GM10248 (cell line): ENCODE data around the gene UBE2E2.

Experiments
- CTCF ChIA-PET: fragments of 300-600 bp; sonication (Branson Sonifier 250); formaldehyde crosslinking; extraction: SDS; loops from one replicate; lab custom pipeline; 2021; ENCODE audit warnings: antibody characterized with exemption; lab: Yijun Ruan, JAX
- POLR2A ChIA-PET: fragments of 350-650 bp; sonication (Branson Sonifier 250); formaldehyde crosslinking; extraction: SDS; loops from one replicate; lab custom pipeline; 2020; ENCODE audit warnings: antibody characterized with exemption; lab: Yijun Ruan, JAX
- DNase-seq: peaks from one replicate; pipeline ENCODE4 v3.0.0; 2012; ENCODE audit errors: extremely low spot score
- TF ChIP-seq, protein P1 (sequence below): IDR thresholded peaks from 2 replicates; pipeline ENCODE4 v1.5.1; 2012; ENCODE audit warnings: mild to moderate bottlenecking, low read depth; ENCODE audit errors: extremely low read depth, missing control alignments, control extremely low read depth

Gene UBE2E2

DNA sequence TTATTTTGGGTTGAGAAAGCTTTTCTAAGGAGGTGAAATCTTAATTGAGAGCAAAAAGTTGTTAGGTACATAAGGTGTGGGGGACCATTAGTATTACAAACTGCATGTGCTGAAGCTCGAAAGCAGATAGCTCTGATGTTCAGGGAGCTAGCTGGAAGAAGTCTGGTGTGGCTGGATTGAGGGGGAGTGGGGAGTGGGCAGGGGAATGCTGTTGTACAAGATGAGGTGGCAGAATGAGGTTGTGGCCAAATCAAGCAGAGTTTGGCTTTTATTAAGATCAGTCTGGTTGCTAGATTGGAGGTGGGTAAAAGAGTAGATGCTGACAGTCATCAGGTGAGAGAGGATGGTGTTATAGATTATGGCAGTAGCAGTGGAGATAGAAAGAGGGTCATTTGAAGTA, 32.1 kb downstream of the UBE2E2 start:
- ChIA-PET POLR2A (interaction anchor here (1.2 kb wide), 1 partner anchor 14 kb away, joined by 3 read pairs; no protein-coding TSS in a partner anchor), CTCF (interaction anchor here (1.0 to 3.0 kb wide), 6 partner anchors 9 to 82 kb away, joined by 3 to 15 read pairs (median 4); no protein-coding TSS in a partner anchor)
- no peak for DNase-seq
- TF ChIP-seq, protein P1, sequence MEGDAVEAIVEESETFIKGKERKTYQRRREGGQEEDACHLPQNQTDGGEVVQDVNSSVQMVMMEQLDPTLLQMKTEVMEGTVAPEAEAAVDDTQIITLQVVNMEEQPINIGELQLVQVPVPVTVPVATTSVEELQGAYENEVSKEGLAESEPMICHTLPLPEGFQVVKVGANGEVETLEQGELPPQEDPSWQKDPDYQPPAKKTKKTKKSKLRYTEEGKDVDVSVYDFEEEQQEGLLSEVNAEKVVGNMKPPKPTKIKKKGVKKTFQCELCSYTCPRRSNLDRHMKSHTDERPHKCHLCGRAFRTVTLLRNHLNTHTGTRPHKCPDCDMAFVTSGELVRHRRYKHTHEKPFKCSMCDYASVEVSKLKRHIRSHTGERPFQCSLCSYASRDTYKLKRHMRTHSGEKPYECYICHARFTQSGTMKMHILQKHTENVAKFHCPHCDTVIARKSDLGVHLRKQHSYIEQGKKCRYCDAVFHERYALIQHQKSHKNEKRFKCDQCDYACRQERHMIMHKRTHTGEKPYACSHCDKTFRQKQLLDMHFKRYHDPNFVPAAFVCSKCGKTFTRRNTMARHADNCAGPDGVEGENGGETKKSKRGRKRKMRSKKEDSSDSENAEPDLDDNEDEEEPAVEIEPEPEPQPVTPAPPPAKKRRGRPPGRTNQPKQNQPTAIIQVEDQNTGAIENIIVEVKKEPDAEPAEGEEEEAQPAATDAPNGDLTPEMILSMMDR = no peak

DNA sequence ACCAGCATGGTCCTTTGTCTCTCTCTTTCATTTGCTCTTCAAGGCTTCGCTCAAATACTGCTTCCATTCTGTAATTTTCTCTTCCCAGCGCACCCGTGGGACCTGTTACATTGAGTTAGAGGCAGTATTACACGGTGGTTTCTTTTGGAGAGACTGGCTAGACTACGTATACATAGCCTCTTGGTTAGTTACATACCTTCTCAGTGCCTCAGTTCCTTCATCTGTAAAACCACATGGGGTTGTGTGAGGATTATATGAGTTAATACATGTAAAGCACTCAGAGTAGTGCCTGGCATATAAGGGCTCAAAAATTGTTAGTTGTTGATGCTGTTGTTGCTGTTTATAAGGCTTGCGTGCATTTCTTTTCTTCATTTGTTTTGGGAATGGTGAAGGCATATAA, 33.8 kb downstream of the UBE2E2 start:
- TF ChIP-seq, protein P1 = no peak
- ChIA-PET CTCF (no interaction called here), POLR2A (no interaction called here)
- DNase-seq = no peak

- TF ChIP-seq, protein P1 = no peak
- no peak for DNase-seq
- ChIA-PET CTCF (interaction anchor here (1.2 to 1.3 kb wide), 2 partner anchors 10 to 11 kb away, joined by 3 to 4 read pairs; no protein-coding TSS in a partner anchor), POLR2A (no interaction called here)
Observed at GRCh38 chr3:23238156-23238555, 35.0 kb downstream of the UBE2E2 start.

- DNase-seq = no peak
- ChIA-PET POLR2A (no interaction called here), CTCF (interaction anchor here (1.2 to 1.3 kb wide), 2 partner anchors 10 to 11 kb away, joined by 3 to 4 read pairs; no protein-coding TSS in a partner anchor)
- TF ChIP-seq, protein P1 = no peak
Observed at GRCh38 chr3:23238578-23238977, 35.5 kb downstream of the UBE2E2 start.

DNA sequence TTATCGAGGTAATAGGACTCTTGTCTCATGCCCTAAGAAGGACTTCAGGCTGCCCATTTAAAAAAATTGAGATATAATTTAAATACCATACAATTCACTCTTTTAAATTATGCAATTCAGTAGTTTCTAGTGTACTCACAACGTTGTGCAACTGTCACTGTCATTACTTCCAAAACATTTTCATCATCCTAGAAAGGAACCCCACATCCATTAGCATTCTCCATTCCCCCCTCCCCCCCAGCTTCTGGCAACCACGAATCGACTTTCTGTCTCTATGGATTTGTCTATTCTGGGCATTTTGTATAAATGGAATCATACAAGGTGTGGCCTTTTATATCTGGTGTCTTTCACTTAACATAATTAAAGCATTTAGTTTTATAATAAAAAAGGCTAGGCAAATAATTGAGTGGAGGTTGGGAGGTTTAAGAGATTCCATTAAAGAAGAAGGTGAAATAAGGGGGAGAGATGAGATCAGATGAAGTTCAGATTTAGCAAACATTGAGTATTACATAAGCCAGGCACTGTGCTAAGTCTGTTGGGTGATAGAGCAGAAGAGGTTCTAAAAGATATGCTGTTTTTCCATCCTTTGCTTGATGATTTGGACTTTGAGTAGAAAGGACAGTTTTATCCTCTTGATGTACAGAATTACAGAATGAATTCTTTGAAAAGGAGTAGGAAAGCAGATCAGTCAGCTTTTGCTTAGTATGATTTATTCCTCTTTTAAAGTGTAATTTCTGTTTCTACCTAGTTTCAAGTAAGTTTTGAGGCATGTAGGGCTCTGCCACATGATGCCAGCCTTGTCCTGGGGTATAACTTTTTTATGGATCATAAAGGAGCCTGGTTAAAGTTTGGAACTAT, 36.3 kb downstream of the UBE2E2 start:
- ChIA-PET CTCF (interaction anchor here (1.2 to 1.4 kb wide), 2 partner anchors 9 to 13 kb away, joined by 3 to 4 read pairs; no protein-coding TSS in a partner anchor), POLR2A (no interaction called here)
- TF ChIP-seq, protein P1 = no peak
- no peak for DNase-seq

DNA sequence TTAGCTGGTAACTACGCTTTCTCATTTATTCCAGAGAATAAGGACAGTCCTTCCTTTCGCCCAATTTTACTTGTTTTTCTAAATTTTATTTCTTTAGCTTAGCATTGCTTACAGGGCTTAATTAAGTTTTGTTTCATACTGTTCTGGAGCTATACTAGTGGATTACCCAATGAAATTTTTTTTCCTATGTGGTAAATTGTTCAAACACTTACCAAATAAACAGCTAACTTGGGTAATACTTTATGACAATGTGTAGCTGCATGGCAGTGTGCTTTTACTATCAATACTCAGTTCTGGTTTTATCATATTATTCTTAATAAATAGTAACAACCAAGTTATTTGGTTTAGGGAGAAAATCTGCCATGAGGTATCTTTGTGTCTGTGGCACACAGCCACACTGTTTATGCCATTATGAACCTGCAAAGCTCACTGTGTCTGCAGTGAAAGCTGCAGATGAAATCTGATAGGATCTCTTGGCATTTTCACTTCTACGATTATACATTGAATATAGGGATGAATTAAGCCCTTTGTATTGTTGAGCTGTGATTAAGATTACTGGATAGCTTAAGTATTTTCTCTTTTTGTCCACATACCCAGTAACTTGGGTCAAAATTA, 37.2 kb downstream of the UBE2E2 start:
- DNase-seq = no peak
- CTCF ChIA-PET = interaction anchor here (1.1 to 1.4 kb wide), 3 partner anchors 12 to 34 kb away, joined by 3 to 5 read pairs (median 4); no protein-coding TSS in a partner anchor
- TF ChIP-seq, protein P1 = no peak

More for the DNA sequence above, 37.2 kb downstream of the UBE2E2 start:
- POLR2A ChIA-PET = no interaction called here
